Progenitor cell of endocrine pancreas (in vitro differentiated cells): ENCODE measurements around the gene HMGXB3. TPM values are rescaled to one million over a fixed set of nuclear protein-coding genes. Genes with fewer than 3 reads are reported as not detected.

Experiments used
- DNase-seq: peaks from one replicate; pipeline ENCODE4 v3.0.0; 2021; ENCODE audit warnings: low spot score; ENCODE audit not compliant: unreplicated experiment
- H3K27ac Mint-ChIP-seq: 2 replicates; pipeline ENCODE4 v1.8.0; 2021; ENCODE audit warnings: mild to moderate bottlenecking, moderate library complexity, mixed read lengths
- H3K27me3 Mint-ChIP-seq: 2 replicates; pipeline ENCODE4 v1.8.0; 2021; ENCODE audit warnings: mixed read lengths
- H3K36me3 Mint-ChIP-seq: 2 replicates; pipeline ENCODE4 v1.8.0; 2022; ENCODE audit warnings: mixed read lengths; ENCODE audit not compliant: insufficient read depth
- H3K4me1 Mint-ChIP-seq: 2 replicates; pipeline ENCODE4 v1.8.0; 2021; ENCODE audit warnings: low read depth, mixed read lengths
- H3K4me3 Mint-ChIP-seq: 2 replicates; pipeline ENCODE4 v1.8.0; 2021; ENCODE audit warnings: low read depth, mild to moderate bottlenecking, moderate library complexity, mixed read lengths
- H3K9me3 Mint-ChIP-seq: 2 replicates; pipeline ENCODE4 v1.8.0; 2021; ENCODE audit warnings: low read depth, mixed read lengths
- total RNA-seq: library from RNA; stranded (reverse); gene quantifications from 2 replicates; pipeline ENCODE4 v1.2.1, GENCODE V29; 2021
- TF ChIP-seq, protein P1 (sequence below): fragments of 200-600 bp; sonication (generic); IDR thresholded peaks from one replicate; pipeline ENCODE4 v1.5.0; 2021; ENCODE audit warnings: antibody characterized with exemption, mild to moderate bottlenecking; ENCODE audit not compliant: unreplicated experiment

HMGXB3 gene
- total RNA-seq, 1 donor from 2014 or later = 39.9 TPM

DNA sequence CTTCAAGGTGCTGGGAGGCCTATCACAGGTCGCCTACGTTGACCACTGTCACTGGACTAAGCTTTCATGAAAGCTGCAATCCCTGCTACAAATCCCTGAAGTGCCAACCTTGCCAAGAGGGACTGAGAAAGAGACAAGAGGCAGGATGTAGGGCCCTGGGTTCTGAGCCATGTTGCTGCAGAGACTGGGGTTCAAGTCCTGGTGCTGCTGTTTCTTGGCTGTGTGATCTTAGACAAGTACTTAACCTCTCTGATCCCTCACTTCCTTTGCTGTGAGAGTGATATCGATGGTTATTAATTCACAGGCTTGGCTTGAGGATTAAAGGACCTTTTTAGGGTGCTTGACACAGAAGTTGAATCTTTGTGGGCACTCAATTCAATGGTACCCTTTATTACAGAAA lies 70.3 kb downstream of the HMGXB3 start:
- Mint-ChIP-seq H3K36me3 (no peaks in the 10 kb centered on the region), H3K27me3 (peaks cover 13% of the 10 kb centered on the region), H3K4me1 (no peaks in the 10 kb centered on the region), H3K9me3 (no peaks in the 10 kb centered on the region), H3K4me3 (no peak overlapping the region), H3K27ac (no peak overlapping the region)
- DNase-seq = no peak
- TF ChIP-seq, protein P1, sequence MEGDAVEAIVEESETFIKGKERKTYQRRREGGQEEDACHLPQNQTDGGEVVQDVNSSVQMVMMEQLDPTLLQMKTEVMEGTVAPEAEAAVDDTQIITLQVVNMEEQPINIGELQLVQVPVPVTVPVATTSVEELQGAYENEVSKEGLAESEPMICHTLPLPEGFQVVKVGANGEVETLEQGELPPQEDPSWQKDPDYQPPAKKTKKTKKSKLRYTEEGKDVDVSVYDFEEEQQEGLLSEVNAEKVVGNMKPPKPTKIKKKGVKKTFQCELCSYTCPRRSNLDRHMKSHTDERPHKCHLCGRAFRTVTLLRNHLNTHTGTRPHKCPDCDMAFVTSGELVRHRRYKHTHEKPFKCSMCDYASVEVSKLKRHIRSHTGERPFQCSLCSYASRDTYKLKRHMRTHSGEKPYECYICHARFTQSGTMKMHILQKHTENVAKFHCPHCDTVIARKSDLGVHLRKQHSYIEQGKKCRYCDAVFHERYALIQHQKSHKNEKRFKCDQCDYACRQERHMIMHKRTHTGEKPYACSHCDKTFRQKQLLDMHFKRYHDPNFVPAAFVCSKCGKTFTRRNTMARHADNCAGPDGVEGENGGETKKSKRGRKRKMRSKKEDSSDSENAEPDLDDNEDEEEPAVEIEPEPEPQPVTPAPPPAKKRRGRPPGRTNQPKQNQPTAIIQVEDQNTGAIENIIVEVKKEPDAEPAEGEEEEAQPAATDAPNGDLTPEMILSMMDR = no peak

DNA sequence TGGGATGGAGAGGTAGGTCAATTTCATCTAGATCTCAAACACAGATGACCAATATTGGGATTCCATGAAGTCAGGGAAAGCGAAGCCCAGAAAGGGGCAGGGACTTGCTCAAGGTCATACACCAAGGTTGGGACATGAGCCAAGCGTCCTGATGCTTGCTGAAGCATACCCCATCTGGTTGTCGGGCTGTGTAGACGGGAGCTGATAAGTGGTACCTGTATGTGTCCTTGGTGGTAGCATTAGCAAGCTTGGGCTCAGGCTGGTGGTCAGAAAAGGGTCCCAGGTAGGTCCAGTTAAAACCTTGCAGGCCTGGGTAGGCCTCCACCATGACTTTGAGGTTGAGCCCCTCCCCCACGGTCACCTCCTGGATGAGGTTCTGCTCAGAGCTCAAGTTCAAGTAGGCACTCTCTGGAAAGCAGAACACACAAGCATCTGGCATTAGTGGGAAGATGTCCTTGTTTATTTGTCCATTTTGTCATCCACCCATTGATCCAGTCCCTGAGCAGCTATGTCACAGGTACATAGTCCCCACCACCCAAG lies 72.6 kb downstream of the HMGXB3 start:
- Mint-ChIP-seq H3K9me3 (no peaks in the 10 kb centered on the region), H3K27me3 (peaks cover 7% of the 10 kb centered on the region), H3K4me3 (no peak overlapping the region), H3K36me3 (no peaks in the 10 kb centered on the region), H3K27ac (no peak overlapping the region), H3K4me1 (no peaks in the 10 kb centered on the region)
- TF ChIP-seq, protein P1 = no peak
- no peak for DNase-seq

DNA sequence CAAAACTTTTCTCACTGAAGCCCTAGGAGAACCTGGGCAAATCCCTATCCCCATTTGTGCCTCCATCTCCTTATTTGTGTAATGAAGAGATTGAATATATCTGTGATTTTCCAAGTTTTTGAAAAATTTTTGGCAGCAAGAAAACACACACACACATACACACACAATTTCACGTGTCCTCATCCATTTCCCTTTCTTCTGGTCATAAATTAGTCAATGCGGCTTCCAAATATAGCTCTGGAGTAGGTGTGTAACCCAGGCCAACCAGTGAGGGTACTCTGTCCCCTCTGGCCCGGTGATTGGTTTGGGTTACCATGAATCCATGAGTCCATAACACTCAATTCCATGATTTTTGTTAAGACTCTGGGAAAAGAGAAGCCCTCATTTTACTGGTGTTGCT lies 73.1 kb downstream of the HMGXB3 start:
- no peaks in the 10 kb centered on the region for H3K36me3 Mint-ChIP-seq
- no peaks in the 10 kb centered on the region for H3K4me1 Mint-ChIP-seq
- no peak for DNase-seq
- no peak overlapping the region for H3K4me3 Mint-ChIP-seq
- no peaks in the 10 kb centered on the region for H3K9me3 Mint-ChIP-seq
- TF ChIP-seq, protein P1 = no peak
- no peak overlapping the region for H3K27ac Mint-ChIP-seq
- peaks cover 8% of the 10 kb centered on the region for H3K27me3 Mint-ChIP-seq

DNA sequence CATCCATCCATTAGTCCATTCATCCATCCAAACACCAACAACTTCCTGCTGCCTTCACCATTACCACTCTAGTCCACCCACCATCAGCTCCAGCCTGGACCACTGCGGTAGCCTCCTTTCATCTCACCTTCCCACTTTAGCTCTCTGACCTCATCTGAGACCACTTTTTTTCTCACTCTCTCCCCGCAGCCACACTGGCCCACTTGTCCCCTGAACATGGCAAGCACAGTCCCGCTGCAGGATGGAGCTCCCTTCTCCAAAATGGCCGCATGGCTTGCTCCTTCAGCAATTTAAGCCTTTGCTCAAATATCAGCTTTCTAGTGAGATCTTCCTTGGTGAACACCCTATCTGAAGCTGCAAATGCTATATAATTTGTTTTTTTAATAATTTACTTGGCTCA lies 74.7 kb downstream of the HMGXB3 start:
- Mint-ChIP-seq H3K27me3 (peaks cover 11% of the 10 kb centered on the region), H3K36me3 (no peaks in the 10 kb centered on the region), H3K4me3 (no peak overlapping the region), H3K4me1 (peaks cover 5% of the 10 kb centered on the region), H3K9me3 (no peaks in the 10 kb centered on the region), H3K27ac (no peak overlapping the region)
- TF ChIP-seq, protein P1 = no peak
- no peak for DNase-seq

DNA sequence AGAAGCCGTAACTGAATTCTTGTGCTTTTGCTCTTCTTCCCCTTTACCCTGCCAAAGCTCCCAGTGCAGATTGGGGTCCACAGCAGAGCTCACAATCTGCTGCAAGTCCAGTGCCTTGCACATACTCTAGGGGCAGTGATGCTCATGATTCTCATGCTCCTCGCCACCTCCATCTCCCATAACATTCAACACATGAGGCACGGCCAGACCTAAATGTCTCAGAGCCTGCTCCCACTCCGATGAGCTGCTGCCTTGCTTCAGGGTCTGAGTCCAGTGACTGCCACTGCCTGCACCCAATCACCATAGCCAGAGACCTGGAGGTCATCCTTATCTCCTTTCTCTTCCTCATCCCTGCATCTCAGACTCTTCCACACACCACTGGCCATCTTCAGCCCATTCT lies 75.3 kb downstream of the HMGXB3 start:
- Mint-ChIP-seq H3K9me3 (no peaks in the 10 kb centered on the region), H3K27ac (no peak overlapping the region), H3K4me3 (no peak overlapping the region), H3K36me3 (no peaks in the 10 kb centered on the region), H3K4me1 (peaks cover 5% of the 10 kb centered on the region), H3K27me3 (peaks cover 11% of the 10 kb centered on the region)
- no peak for DNase-seq
- TF ChIP-seq, protein P1 = no peak
